Endothelial cell of umbilical vein (primary cell): ENCODE data around the gene ZBTB37. TPM values are rescaled to one million over a fixed set of nuclear protein-coding genes. Genes with fewer than 3 reads are reported as not detected.
A peak's percentile ranks its signal among the peaks of the same experiment; 100 is the strongest.

ENCODE experiments used
- BruUV-seq: library from RNA; stranded (reverse); fragments of 400-500 nt; replicated peaks from 2 replicates; lab custom pipeline; 2021; lab: Mats Ljungman, UMichigan
- CTCF ChIA-PET: fragments of 300-600, 350-600 bp; sonication (Branson Sonifier 250); formaldehyde crosslinking; loops from one replicate; lab custom pipeline; 2021; ENCODE audit warnings: antibody characterized with exemption, inconsistent platforms; lab: Charles Lee
- POLR2A ChIA-PET: fragments of 300-600, 350-600 bp; sonication (Branson Sonifier 250); formaldehyde crosslinking; loops from one replicate; lab custom pipeline; 2021; ENCODE audit warnings: antibody characterized with exemption, inconsistent platforms; lab: Charles Lee
- DNase-seq: peaks from one replicate; pipeline ENCODE4 v3.0.0-alpha.2; 2011; ENCODE audit warnings: low read depth, low spot score
- FAIRE-seq: peaks from 2 replicates; lab custom pipeline; 2011; peaks lifted over from hg19 to GRCh38; lab: Jason Lieb, UNC
- H2AFZ ChIP-seq: 2 replicates; pipeline ENCODE4 v1.6.0; 2012; ENCODE audit warnings: low read depth, low read length, control low read depth, inconsistent platforms
- H3K27ac ChIP-seq: 2 replicates; pipeline ENCODE4 v1.5.1; 2011; ENCODE audit warnings: low read depth, mild to moderate bottlenecking, control low read depth, low read length, moderate library complexity; ENCODE audit not compliant: insufficient read depth
- H3K27me3 ChIP-seq, 2 experiments: 2 replicates each; pipeline versions ENCODE4 v1.6.0 to v1.6.1; 2011; ENCODE audit warnings: low read length in 2 of 2, mixed read lengths in 1 of 2; ENCODE audit not compliant: control insufficient read depth in 2 of 2, insufficient read depth in 2 of 2
- H3K36me3 ChIP-seq, 2 experiments: 2 replicates in 1 of 2; 3 replicates in 1 of 2; pipeline ENCODE4 v1.5.1; 2011; ENCODE audit warnings: low read length in 2 of 2, mild to moderate bottlenecking in 1 of 2, moderate library complexity in 1 of 2; ENCODE audit not compliant: control insufficient read depth in 2 of 2, insufficient read depth in 2 of 2; ENCODE audit errors: extremely low read depth in 1 of 2
- H3K4me1 ChIP-seq: 3 replicates; pipeline ENCODE4 v1.5.1; 2011; ENCODE audit warnings: mild to moderate bottlenecking, low read length; ENCODE audit not compliant: control insufficient read depth, insufficient read depth; ENCODE audit errors: extremely low read depth
- H3K4me2 ChIP-seq: 2 replicates; pipeline ENCODE4 v1.6.1; 2011; ENCODE audit warnings: low read length, control low read depth, mixed read lengths; ENCODE audit not compliant: insufficient read depth
- H3K4me3 ChIP-seq, 3 experiments: fragments of 200-600 bp in 1 of 3; sonication (generic), shearing (Covaris generic) in 1 of 3; replicated peaks in 1 of 3; 2 replicates each; pipeline ENCODE4 v1.5.1; 2011 to 2016; ENCODE audit warnings: control low read depth in 3 of 3, low read length in 3 of 3, mild to moderate bottlenecking in 2 of 3, inconsistent platforms in 1 of 3, low read depth in 1 of 3, moderate library complexity in 1 of 3; ENCODE audit not compliant: insufficient read depth in 1 of 3
- H3K79me2 ChIP-seq: 2 replicates; pipeline ENCODE4 v1.6.0; 2012; ENCODE audit warnings: low read length, inconsistent platforms; ENCODE audit not compliant: control insufficient read depth, insufficient read depth
- H3K9ac ChIP-seq: replicated peaks from 2 replicates; pipeline ENCODE3; 2011; ENCODE audit warnings: low read length, control low read depth; ENCODE audit not compliant: insufficient read depth; ENCODE audit errors: extremely low read depth
- H3K9me1 ChIP-seq: replicated peaks from 3 replicates; pipeline ENCODE4 v1.6.0; 2011; ENCODE audit warnings: mild to moderate bottlenecking, low read length; ENCODE audit not compliant: control insufficient read depth, insufficient read depth; ENCODE audit errors: extremely low read depth
- H3K9me3 ChIP-seq: replicated peaks from 2 replicates; pipeline ENCODE4 v1.5.1; 2012; ENCODE audit warnings: low read length, inconsistent platforms; ENCODE audit not compliant: control insufficient read depth, insufficient read depth
- H4K20me1 ChIP-seq: replicated peaks from 2 replicates; pipeline ENCODE3; 2011; ENCODE audit warnings: mild to moderate bottlenecking, low read length; ENCODE audit not compliant: control insufficient read depth, insufficient read depth; ENCODE audit errors: extremely low read depth
- CTCF ChIP-seq, 2 donors: IDR thresholded peaks; 1 replicate in 1 of 2; 2 replicates in 1 of 2; pipeline ENCODE4 v1.5.1; 2011; ENCODE audit warnings: low read length in 2 of 2, mild to moderate bottlenecking in 2 of 2, moderate library complexity in 2 of 2, control low read depth in 1 of 2, inconsistent platforms in 1 of 2, low read depth in 1 of 2; ENCODE audit not compliant: insufficient read depth in 1 of 2; ENCODE audit errors: extremely low read depth in 1 of 2
- EZH2 ChIP-seq: IDR thresholded peaks from 2 replicates; pipeline ENCODE4 v1.6.1; 2012; ENCODE audit warnings: borderline replicate concordance, low read depth, mild to moderate bottlenecking, moderate library complexity, low read length, inconsistent platforms; ENCODE audit not compliant: severe bottlenecking
- FOS ChIP-seq: IDR thresholded peaks from 2 replicates; pipeline ENCODE4 v1.6.1; 2011; ENCODE audit warnings: mild to moderate bottlenecking, low read length, moderate library complexity, borderline replicate concordance; ENCODE audit not compliant: insufficient read depth
- GATA2 ChIP-seq: IDR thresholded peaks from 2 replicates; pipeline ENCODE4 v1.7.0; 2011; ENCODE audit warnings: low read depth, mild to moderate bottlenecking, moderate library complexity, mixed read lengths, low read length; ENCODE audit not compliant: insufficient read length, insufficient read depth
- JUN ChIP-seq: IDR thresholded peaks from 2 replicates; pipeline ENCODE4 v1.6.1; 2011; ENCODE audit warnings: borderline replicate concordance, low read depth; ENCODE audit not compliant: insufficient read length, insufficient read depth
- MAX ChIP-seq: IDR thresholded peaks from 2 replicates; pipeline ENCODE4 v1.6.1; 2011; ENCODE audit not compliant: insufficient read depth, insufficient read length
- MYC ChIP-seq: IDR thresholded peaks from one replicate; pipeline ENCODE4 v1.6.1; 2011; ENCODE audit warnings: mild to moderate bottlenecking, low read depth, low read length
- POLR2A ChIP-seq: IDR thresholded peaks from 2 replicates; pipeline ENCODE4 v1.6.1; 2012; ENCODE audit warnings: low read depth, mild to moderate bottlenecking, control low read depth, low read length
- POLR2AphosphoS5 ChIP-seq: IDR thresholded peaks from 2 replicates; pipeline ENCODE4 v1.6.1; 2012; ENCODE audit warnings: low read depth, mild to moderate bottlenecking, control low read depth, low read length, moderate library complexity; ENCODE audit not compliant: insufficient read depth
- dilution Hi-C: fragments of 300-500 bp; cut with MboI; formaldehyde crosslinking; loops from one replicate; pipeline ENCODE4 v1.15.0; 2019; ENCODE audit warnings: low sequenced_read_pairs; ENCODE audit not compliant: extremely low pct_ligation_motif_present
- intact Hi-C: fragments of 100-400 bp; cut with micrococcal nuclease; formaldehyde crosslinking; loops from one replicate; pipeline ENCODE4 v1.10.0; 2022
- polyA plus RNA-seq, 4 experiments: library from polyadenylated mRNA; depleted of rRNA in 3 of 4; stranded (reverse) in 3 of 4; unstranded in 1 of 4; fragments of >200 nt; gene quantifications; 2 replicates each; pipeline versions ENCODE4 v1.2.1 to v1.2.3, GENCODE V29; 2011 to 2012; ENCODE audit warnings: missing spikeins in 1 of 4
- total RNA-seq: library from RNA; stranded (reverse); gene quantifications from 2 replicates; pipeline ENCODE4 v1.2.3, GENCODE V29; 2021

The ZBTB37 gene
- total and polyA plus RNA-seq, 2 donors (not counting 3 experiments of a cell fraction or from before 2014, with no cell fraction given) = 0.94 to 5.9 TPM

GRCh38 chr1:173827611-173828010 lies 40.6 kb upstream of the ZBTB37 start:
- Histone ChIP-seq H3K79me2 (peaks cover 16% of the 10 kb centered on the region), H3K27me3 (no peaks in the 10 kb centered on the region), H3K4me2 (peak overlapping the region; percentile 27), H3K27ac (no peak overlapping the region), H3K4me1 (peaks cover 13% of the 10 kb centered on the region), H3K36me3 (no peaks in the 10 kb centered on the region), H3K9ac (no peak overlapping the region), H3K9me3 (no peaks in the 10 kb centered on the region), H4K20me1 (no peaks in the 10 kb centered on the region), H2AFZ (no peak overlapping the region), H3K9me1 (no peaks in the 10 kb centered on the region), H3K4me3 (no peak overlapping the region)
- intact Hi-C loops = no loop called here
- dilution Hi-C loops = no loop called here
- FAIRE-seq = no peak
- no TSS peak for BruUV-seq
- POLR2A ChIA-PET = no interaction called here
- CTCF ChIA-PET = interaction anchor here (1.1 kb wide), 1 partner anchor 398 kb away, joined by 6 read pairs; no protein-coding TSS in a partner anchor
- TF ChIP-seq JUN = no peak
- TF ChIP-seq POLR2AphosphoS5 = no peak
- no peak for TF ChIP-seq CTCF (IDR thresholded peaks at IDR 0.05; ENCODE audit: extremely low read depth in 1 of 2, insufficient read depth in 1 of 2, low read depth in 1 of 2, low read length in 2 of 2)
- TF ChIP-seq FOS = no peak
- no peak for TF ChIP-seq EZH2
- TF ChIP-seq GATA2 = no peak
- no peak for TF ChIP-seq MAX
- no peak for TF ChIP-seq POLR2A
- TF ChIP-seq MYC = no peak
- DNase-seq = no peak
